IMR-90 (cell line): ENCODE data around the gene CEP104. TPM values are rescaled to one million over a fixed set of nuclear protein-coding genes. Genes with fewer than 3 reads are reported as not detected.

Experiments
- ATAC-seq: fragments of 200-7000 bp; cut with Tn5 transposase; 2 replicates; pipeline ENCODE4 v1.9.1; 2020; ENCODE audit warnings: low read depth, mild to moderate bottlenecking, moderate library complexity
- BruUV-seq: library from RNA; stranded (reverse); fragments of 400-500 nt; replicated peaks from 2 replicates; lab custom pipeline; 2021; lab: Mats Ljungman, UMichigan
- CTCF ChIA-PET: fragments of 300-600 bp; formaldehyde crosslinking; extraction: SDS; loops from one replicate; lab custom pipeline; 2021; ENCODE audit warnings: antibody characterized with exemption; lab: Yijun Ruan, JAX
- POLR2A ChIA-PET: fragments of 300-600 bp; sonication (Branson Sonifier 250); formaldehyde crosslinking; loops from one replicate; lab custom pipeline; 2022; ENCODE audit warnings: antibody characterized with exemption; ENCODE audit not compliant: unreplicated experiment; lab: Charles Lee
- DNase-seq: peaks from one replicate; pipeline ENCODE4 v3.0.0; 2013
- H2AFZ ChIP-seq: replicated peaks from 2 replicates; pipeline ENCODE3; 2013; ENCODE audit warnings: low read length, mild to moderate bottlenecking; ENCODE audit not compliant: poor library complexity
- H2AK5ac ChIP-seq: 2 replicates; pipeline ENCODE4 v1.6.1; 2013; ENCODE audit warnings: low read depth, low read length, inconsistent platforms
- H2AK9ac ChIP-seq: replicated peaks from 2 replicates; pipeline ENCODE3; 2013; ENCODE audit warnings: mild to moderate bottlenecking, low read depth, low read length, moderate library complexity; ENCODE audit not compliant: poor library complexity
- H2BK120ac ChIP-seq: 2 replicates; pipeline ENCODE4 v1.6.1; 2013; ENCODE audit warnings: low read depth, low read length, inconsistent platforms
- H2BK15ac ChIP-seq: 3 replicates; pipeline ENCODE4 v1.6.1; 2013; ENCODE audit warnings: low read depth, low read length, inconsistent platforms
- H2BK20ac ChIP-seq: 2 replicates; pipeline ENCODE4 v1.6.1; 2013; ENCODE audit warnings: low read depth, mild to moderate bottlenecking, inconsistent platforms, low read length, moderate library complexity
- H2BK5ac ChIP-seq: 2 replicates; pipeline ENCODE4 v1.6.1; 2013; ENCODE audit warnings: mild to moderate bottlenecking, low read depth, low read length, inconsistent platforms; ENCODE audit not compliant: poor library complexity, severe bottlenecking
- H3K14ac ChIP-seq: replicated peaks from 2 replicates; pipeline ENCODE4 v1.6.1; 2013; ENCODE audit warnings: low read depth, low read length, inconsistent platforms
- H3K18ac ChIP-seq: 2 replicates; pipeline ENCODE4 v1.6.1; 2013; ENCODE audit warnings: low read depth, low read length, control low read depth
- H3K23ac ChIP-seq: 2 replicates; pipeline ENCODE4 v1.6.1; 2013; ENCODE audit warnings: low read depth, low read length, inconsistent platforms
- H3K27ac ChIP-seq: 2 replicates; pipeline ENCODE4 v1.5.1; 2013; ENCODE audit warnings: mild to moderate bottlenecking, control low read depth, low read length; ENCODE audit not compliant: insufficient read depth
- H3K27me3 ChIP-seq: 2 replicates; pipeline ENCODE4 v1.6.1; 2013; ENCODE audit warnings: low read length; ENCODE audit not compliant: control insufficient read depth, insufficient read depth
- H3K36me3 ChIP-seq: 2 replicates; pipeline ENCODE4 v1.6.1; 2013; ENCODE audit warnings: low read length, mixed read lengths; ENCODE audit not compliant: control insufficient read depth, insufficient read depth
- H3K4ac ChIP-seq: 2 replicates; pipeline ENCODE4 v1.6.1; 2013; ENCODE audit warnings: low read depth, low read length, inconsistent platforms
- H3K4me1 ChIP-seq: 2 replicates; pipeline ENCODE4 v1.6.1; 2013; ENCODE audit warnings: low read length, mixed read lengths; ENCODE audit not compliant: control insufficient read depth, insufficient read depth
- H3K4me2 ChIP-seq: 2 replicates; pipeline ENCODE4 v1.6.1; 2013; ENCODE audit warnings: low read depth, mild to moderate bottlenecking, control low read depth, low read length, moderate library complexity
- H3K4me3 ChIP-seq: 2 replicates; pipeline ENCODE4 v1.5.1; 2013; ENCODE audit warnings: low read depth, mild to moderate bottlenecking, control low read depth, low read length, moderate library complexity; ENCODE audit not compliant: insufficient read depth
- H3K56ac ChIP-seq: 2 replicates; pipeline ENCODE4 v1.6.1; 2013; ENCODE audit warnings: low read length, inconsistent platforms; ENCODE audit not compliant: insufficient read depth; ENCODE audit errors: extremely low read depth
- H3K79me1 ChIP-seq, 2 experiments: 2 replicates each; pipeline ENCODE4 v1.6.1; 2013; ENCODE audit warnings: low read length in 2 of 2, inconsistent platforms in 1 of 2, low read depth in 1 of 2
- H3K9ac ChIP-seq: 2 replicates; pipeline ENCODE4 v1.6.1; 2013; ENCODE audit warnings: low read depth, low read length, control low read depth
- H3K9me1 ChIP-seq: 2 replicates; pipeline ENCODE4 v1.6.1; 2013; ENCODE audit warnings: low read length, inconsistent platforms; ENCODE audit not compliant: insufficient read depth
- H3K9me3 ChIP-seq: 2 replicates; pipeline ENCODE4 v1.6.1; 2013; ENCODE audit warnings: low read length; ENCODE audit not compliant: control insufficient read depth, insufficient read depth
- H4K20me1 ChIP-seq: 2 replicates; pipeline ENCODE4 v1.6.1; 2013; ENCODE audit warnings: low read length, inconsistent platforms; ENCODE audit not compliant: insufficient read depth
- H4K5ac ChIP-seq: 2 replicates; pipeline ENCODE4 v1.6.1; 2013; ENCODE audit warnings: mild to moderate bottlenecking, low read depth, low read length, control low read depth
- H4K8ac ChIP-seq, 2 experiments: 2 replicates each; pipeline ENCODE4 v1.6.1; 2013; ENCODE audit warnings: low read depth in 2 of 2, low read length in 2 of 2, control low read depth in 1 of 2, inconsistent platforms in 1 of 2
- H4K91ac ChIP-seq: 2 replicates; pipeline ENCODE4 v1.6.1; 2013; ENCODE audit warnings: low read depth, low read length, inconsistent platforms; ENCODE audit not compliant: insufficient read depth
- BHLHE40 ChIP-seq: fragments of 150-350 bp; IDR thresholded peaks from 2 replicates; pipeline ENCODE4 v1.6.1; 2016; ENCODE audit warnings: mild to moderate bottlenecking, low read depth, low read length
- CEBPB ChIP-seq: IDR thresholded peaks from 2 replicates; pipeline ENCODE4 v1.6.1; 2012; ENCODE audit warnings: low read depth, low read length, improper control_type of control experiment
- CHD1 ChIP-seq: IDR thresholded peaks from 2 replicates; pipeline ENCODE4 v1.6.1; 2012; ENCODE audit warnings: low read depth, low read length, improper control_type of control experiment
- FOS ChIP-seq: fragments of 150-350 bp; IDR thresholded peaks from 2 replicates; pipeline ENCODE4 v1.6.1; 2016; ENCODE audit warnings: low read depth, low read length
- MAFK ChIP-seq: IDR thresholded peaks from 2 replicates; pipeline ENCODE4 v1.6.1; 2012; ENCODE audit warnings: low read depth, low read length, improper control_type of control experiment
- MAZ ChIP-seq: IDR thresholded peaks from 2 replicates; pipeline ENCODE4 v1.6.1; 2012; ENCODE audit warnings: low read depth, mild to moderate bottlenecking, low read length, improper control_type of control experiment, moderate library complexity, borderline replicate concordance
- MXI1 ChIP-seq: IDR thresholded peaks from 2 replicates; pipeline ENCODE4 v1.6.1; 2012; ENCODE audit warnings: low read depth, mild to moderate bottlenecking, low read length, moderate library complexity, borderline replicate concordance
- NFE2L2 ChIP-seq: fragments of 150-350 bp; IDR thresholded peaks from 2 replicates; pipeline ENCODE4 v1.6.1; 2016; ENCODE audit warnings: low read depth, mild to moderate bottlenecking, low read length
- POLR2A ChIP-seq: IDR thresholded peaks from 2 replicates; pipeline ENCODE4 v1.6.1; 2012; ENCODE audit warnings: mild to moderate bottlenecking, low read depth, low read length
- RAD21 ChIP-seq: IDR thresholded peaks from 2 replicates; pipeline ENCODE4 v1.6.1; 2012; ENCODE audit warnings: low read length, improper control_type of control experiment
- RCOR1 ChIP-seq: IDR thresholded peaks from 2 replicates; pipeline ENCODE4 v1.6.1; 2012; ENCODE audit warnings: mild to moderate bottlenecking, low read length, improper control_type of control experiment; ENCODE audit not compliant: insufficient replicate concordance
- RFX5 ChIP-seq: IDR thresholded peaks from 2 replicates; pipeline ENCODE4 v1.8.0; 2012; ENCODE audit warnings: low read depth, mild to moderate bottlenecking, low read length, moderate library complexity
- SMC3 ChIP-seq: fragments of 150-350 bp; IDR thresholded peaks from 2 replicates; pipeline ENCODE4 v1.6.1; 2016; ENCODE audit warnings: low read depth, mild to moderate bottlenecking, antibody characterized with exemption, low read length, moderate library complexity
- WGBS, 2 experiments: methylation state at CpG; one replicate each; pipeline versions ENCODE4 v1.1.5 to v1.1.7; 2013; ENCODE audit warnings: missing lambda C conversion rate in 2 of 2; ENCODE audit not compliant: insufficient read length in 1 of 2; ENCODE audit errors: extremely low coverage in 2 of 2; 5-methylcytosine and 5-hydroxymethylcytosine counted together
- dilution Hi-C: fragments of 300-500 bp; cut with HindIII; formaldehyde crosslinking; loops from one replicate; pipeline ENCODE4 v1.14.3; 2018; ENCODE audit warnings: low sequenced_read_pairs; ENCODE audit not compliant: unreplicated experiment
- in situ Hi-C: fragments of 300-500 bp; cut with MboI; formaldehyde crosslinking; loops from 3 replicates; pipeline ENCODE4 v1.14.3; 2019; ENCODE audit warnings: low sequenced_read_pairs, inconsistent platforms, mixed read lengths
- intact Hi-C: fragments of 100-400 bp; cut with micrococcal nuclease; formaldehyde crosslinking; loops from 2 replicates; pipeline ENCODE4 v1.10.0; 2022
- polyA plus RNA-seq, 3 experiments: library from polyadenylated mRNA; depleted of rRNA; stranded (reverse); fragments of >200 nt; gene quantifications; 2 replicates each; pipeline ENCODE4 v1.2.3, GENCODE V29; 2012; ENCODE audit warnings: low replicate concordance in 1 of 3
- total RNA-seq: library from RNA; depleted of rRNA; stranded (reverse); fragments of >200 nt; gene quantifications from 2 replicates; pipeline ENCODE4 v1.2.3, GENCODE V29; 2012
- TF ChIP-seq, protein P1 (sequence below): fragments of 150-350 bp; IDR thresholded peaks from 2 replicates; pipeline ENCODE4 v1.6.1; 2016; ENCODE audit warnings: low read depth, mild to moderate bottlenecking, low read length, moderate library complexity, borderline replicate concordance
- TF ChIP-seq, protein P2 (sequence below): fragments of 150-350 bp; IDR thresholded peaks from 2 replicates; pipeline ENCODE4 v1.6.1; 2017; ENCODE audit warnings: mild to moderate bottlenecking, antibody characterized with exemption, low read length, low read depth
- TF ChIP-seq, protein P3 (sequence below): conservative IDR thresholded peaks from 2 replicates; pipeline ENCODE4 v1.5.1; 2012; ENCODE audit warnings: mild to moderate bottlenecking, low read depth, low read length, improper control_type of control experiment

The CEP104 gene
- total and polyA plus RNA-seq, 2 of the 4 experiments (the other 2 are of a cell fraction), result 14.3 to 17.5 TPM

DNA sequence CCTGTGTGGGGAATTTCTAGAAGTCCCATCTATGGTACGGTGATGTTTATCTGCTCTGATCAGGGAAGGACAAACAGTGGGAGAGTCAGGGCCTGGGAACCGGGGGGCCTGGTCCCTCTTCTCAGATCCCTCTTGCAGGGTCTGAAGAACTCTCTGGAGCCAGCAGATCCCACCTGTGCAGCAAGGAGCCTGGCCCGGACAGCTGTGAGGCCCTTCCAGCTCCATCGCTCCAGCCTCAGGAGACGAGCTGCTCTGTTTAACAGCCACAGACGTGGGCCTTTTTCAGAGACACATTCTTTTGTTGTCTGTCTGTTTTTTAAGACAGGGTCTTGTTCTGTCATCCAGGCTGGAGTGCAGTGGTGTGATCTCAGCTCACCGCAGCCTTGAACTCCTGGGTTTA, 28.6 kb upstream of the CEP104 start:
- Histone ChIP-seq H2BK15ac (no peak overlapping the region), H4K5ac (no peak overlapping the region), H3K9me3 (no peaks in the 10 kb centered on the region), H3K36me3 (peaks cover 34% of the 10 kb centered on the region), H3K9ac (no peak overlapping the region), H3K4me3 (no peak overlapping the region), H2AK9ac (no peak overlapping the region), H2BK120ac (no peak overlapping the region), H3K4ac (no peak overlapping the region), H3K79me1 (no peaks in the 10 kb centered on the region; a peak in 2 of 4 replicates), H3K27ac (no peak overlapping the region), H3K14ac (no peak overlapping the region), H4K8ac (no peak overlapping the region), H3K4me1 (no peaks in the 10 kb centered on the region), H3K9me1 (no peaks in the 10 kb centered on the region), H4K20me1 (no peaks in the 10 kb centered on the region), H2AFZ (no peak overlapping the region), H3K4me2 (no peak overlapping the region), H2AK5ac (no peak overlapping the region), H3K23ac (no peak overlapping the region), H3K18ac (no peak overlapping the region), H4K91ac (no peak overlapping the region), H2BK5ac (no peak overlapping the region), H3K27me3 (no peaks in the 10 kb centered on the region), H2BK20ac (no peak overlapping the region), H3K56ac (no peak overlapping the region)
- ATAC-seq, result no peak
- CTCF ChIA-PET, result interaction anchor here (0.7 kb wide), 1 partner anchor 31 kb away, joined by 4 read pairs; no protein-coding TSS in a partner anchor
- intact Hi-C loops (no loop called here), in situ Hi-C loops (no loop called here), dilution Hi-C loops (no loop called here)
- POLR2A ChIA-PET, result no interaction called here
- TF ChIP-seq RAD21, result no peak
- TF ChIP-seq POLR2A, result no peak
- no peak for TF ChIP-seq RCOR1
- TF ChIP-seq NFE2L2, result no peak
- TF ChIP-seq CEBPB, result no peak
- TF ChIP-seq, protein P1, sequence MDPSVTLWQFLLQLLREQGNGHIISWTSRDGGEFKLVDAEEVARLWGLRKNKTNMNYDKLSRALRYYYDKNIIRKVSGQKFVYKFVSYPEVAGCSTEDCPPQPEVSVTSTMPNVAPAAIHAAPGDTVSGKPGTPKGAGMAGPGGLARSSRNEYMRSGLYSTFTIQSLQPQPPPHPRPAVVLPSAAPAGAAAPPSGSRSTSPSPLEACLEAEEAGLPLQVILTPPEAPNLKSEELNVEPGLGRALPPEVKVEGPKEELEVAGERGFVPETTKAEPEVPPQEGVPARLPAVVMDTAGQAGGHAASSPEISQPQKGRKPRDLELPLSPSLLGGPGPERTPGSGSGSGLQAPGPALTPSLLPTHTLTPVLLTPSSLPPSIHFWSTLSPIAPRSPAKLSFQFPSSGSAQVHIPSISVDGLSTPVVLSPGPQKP, result no peak
- TF ChIP-seq, protein P2, sequence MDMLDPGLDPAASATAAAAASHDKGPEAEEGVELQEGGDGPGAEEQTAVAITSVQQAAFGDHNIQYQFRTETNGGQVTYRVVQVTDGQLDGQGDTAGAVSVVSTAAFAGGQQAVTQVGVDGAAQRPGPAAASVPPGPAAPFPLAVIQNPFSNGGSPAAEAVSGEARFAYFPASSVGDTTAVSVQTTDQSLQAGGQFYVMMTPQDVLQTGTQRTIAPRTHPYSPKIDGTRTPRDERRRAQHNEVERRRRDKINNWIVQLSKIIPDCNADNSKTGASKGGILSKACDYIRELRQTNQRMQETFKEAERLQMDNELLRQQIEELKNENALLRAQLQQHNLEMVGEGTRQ, result no peak
- TF ChIP-seq BHLHE40, result no peak
- no peak for TF ChIP-seq MAZ
- TF ChIP-seq, protein P3, sequence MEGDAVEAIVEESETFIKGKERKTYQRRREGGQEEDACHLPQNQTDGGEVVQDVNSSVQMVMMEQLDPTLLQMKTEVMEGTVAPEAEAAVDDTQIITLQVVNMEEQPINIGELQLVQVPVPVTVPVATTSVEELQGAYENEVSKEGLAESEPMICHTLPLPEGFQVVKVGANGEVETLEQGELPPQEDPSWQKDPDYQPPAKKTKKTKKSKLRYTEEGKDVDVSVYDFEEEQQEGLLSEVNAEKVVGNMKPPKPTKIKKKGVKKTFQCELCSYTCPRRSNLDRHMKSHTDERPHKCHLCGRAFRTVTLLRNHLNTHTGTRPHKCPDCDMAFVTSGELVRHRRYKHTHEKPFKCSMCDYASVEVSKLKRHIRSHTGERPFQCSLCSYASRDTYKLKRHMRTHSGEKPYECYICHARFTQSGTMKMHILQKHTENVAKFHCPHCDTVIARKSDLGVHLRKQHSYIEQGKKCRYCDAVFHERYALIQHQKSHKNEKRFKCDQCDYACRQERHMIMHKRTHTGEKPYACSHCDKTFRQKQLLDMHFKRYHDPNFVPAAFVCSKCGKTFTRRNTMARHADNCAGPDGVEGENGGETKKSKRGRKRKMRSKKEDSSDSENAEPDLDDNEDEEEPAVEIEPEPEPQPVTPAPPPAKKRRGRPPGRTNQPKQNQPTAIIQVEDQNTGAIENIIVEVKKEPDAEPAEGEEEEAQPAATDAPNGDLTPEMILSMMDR, result no peak
- TF ChIP-seq MXI1, result no peak
- TF ChIP-seq SMC3, result no peak
- no peak for TF ChIP-seq CHD1
- no peak for TF ChIP-seq FOS
- no peak for TF ChIP-seq MAFK
- no peak for TF ChIP-seq RFX5
- no peak for DNase-seq
- WGBS, 2 experiments, result 100% methylated on average over 1 of the region's 7 CpGs; no CpG with 5 or more reads in 1 of the 2 experiments
- no TSS peak for BruUV-seq
